ENCODE results near the gene ENO3.

ENO3 gene

DNA sequence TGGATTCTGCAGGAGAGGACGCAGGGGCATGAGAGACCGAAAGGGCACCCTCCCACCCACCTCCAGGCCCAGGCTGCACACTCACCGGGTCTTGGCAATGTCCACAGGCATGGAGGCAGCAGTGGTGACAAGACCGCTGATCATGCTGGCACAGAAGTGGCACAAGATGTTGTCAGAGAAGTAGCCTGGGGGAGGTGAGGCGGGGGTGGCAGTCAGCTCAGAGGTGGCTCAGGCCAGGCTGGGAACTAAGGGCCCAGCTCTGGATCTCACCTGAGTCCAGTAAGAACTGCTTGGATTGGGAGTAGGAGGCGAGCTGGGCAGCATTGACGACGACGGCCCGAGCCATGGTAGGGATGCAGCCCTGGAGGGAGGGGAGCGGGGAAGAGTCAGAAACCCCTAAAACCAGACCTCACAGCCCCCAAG is 12.8 kb upstream of the ENO3 start:
- DNase-seq = no peak

DNA sequence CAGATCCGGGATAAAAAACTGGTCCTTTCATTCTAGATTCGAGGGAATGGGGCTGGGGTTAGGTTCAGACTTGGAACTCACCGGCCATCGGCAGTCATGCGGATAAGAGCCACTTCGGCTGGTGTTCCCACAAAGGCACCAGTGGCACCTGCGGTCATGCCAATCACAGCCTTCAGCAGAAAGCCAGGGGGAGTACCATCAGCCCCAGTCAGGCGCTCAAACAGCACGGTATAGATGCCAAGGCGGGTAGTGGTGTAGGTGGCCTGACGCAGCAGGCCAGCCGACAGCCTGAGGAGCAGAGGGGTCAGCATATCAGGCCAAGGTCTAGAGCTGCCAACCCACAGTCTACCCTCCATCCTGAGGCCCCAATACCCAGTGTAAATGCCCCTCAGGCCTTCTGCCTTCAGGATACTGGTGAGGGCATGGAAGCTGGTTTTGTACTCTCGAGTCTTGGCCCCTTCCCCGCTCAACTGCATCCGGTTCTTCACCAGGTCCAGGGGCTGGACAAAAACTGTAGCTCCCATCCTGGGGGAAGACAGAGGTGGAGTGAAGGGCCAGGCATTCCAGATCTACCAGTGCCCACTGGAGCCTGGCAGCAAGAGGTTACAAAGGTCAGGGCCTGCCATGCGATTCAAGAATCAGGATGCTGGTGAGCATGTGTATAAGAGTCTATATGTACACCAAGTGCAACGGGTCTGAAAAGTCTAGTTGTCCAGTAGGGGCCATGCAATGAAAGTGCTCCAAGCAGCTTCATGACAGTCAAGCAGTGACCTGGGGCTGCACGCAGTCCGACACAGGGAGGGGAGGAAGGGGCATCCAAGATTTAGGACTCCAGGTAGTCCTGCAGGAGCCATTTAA is 12.0 kb upstream of the ENO3 start:
- DNase-seq = no peak

DNA sequence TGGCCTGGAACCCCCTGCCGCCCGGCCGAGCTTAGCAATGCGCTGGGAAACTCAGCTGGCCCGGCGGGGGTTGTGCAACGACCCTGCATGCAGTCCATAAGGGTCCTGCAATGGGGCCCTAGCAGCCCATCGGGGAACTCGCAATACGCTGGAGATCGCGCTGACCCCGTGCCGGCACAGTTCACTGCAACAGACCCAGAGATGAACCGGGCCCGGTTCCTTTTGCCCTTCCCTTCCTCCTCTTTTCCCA is 11.4 kb upstream of the ENO3 start:
- no peak for DNase-seq

DNA sequence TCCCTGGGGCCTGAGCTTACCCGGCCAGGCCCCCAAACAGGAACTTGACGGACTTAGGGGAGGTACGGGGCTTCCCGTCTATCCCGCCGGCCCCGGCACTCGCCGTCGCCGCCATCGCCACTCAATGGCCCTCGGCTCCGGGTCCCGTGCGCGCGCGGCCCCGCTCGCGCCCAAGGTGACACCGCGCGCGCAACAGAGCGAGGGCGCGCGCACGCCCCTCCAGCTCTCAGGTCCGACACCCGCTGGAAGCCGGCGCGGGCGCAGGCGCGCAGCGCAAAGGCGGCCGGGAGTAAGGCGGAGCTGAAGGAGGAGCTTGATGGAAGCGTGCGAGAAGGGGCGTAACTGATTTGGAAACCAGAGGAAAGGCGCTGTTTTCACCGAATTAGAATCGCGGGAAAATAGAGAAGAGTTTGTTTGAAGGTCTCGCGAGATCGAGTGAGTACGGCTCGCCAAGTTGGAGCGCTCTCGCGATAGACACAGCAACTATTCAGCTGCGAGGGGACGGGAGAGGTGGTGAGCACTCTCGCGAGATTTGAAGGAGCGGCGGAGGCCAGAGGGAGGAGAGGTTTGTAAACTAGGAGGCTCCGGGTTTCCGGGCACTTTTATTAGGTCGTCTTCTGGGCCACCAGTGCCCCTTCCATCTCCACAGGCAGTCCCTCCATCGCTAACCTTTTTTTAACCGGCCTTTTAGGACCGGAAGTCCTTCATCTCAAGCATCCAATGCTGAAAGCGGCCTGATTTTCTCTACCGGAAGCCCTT is 10.9 kb upstream of the ENO3 start, which contains the start of the genes RNF167 and SLC25A11:
RNF167 (plus strand) TSS at position 473 of the 759 bp plus-strand sequence. CDS start 642 bp downstream, outside the sequence.
SLC25A11 (minus strand) TSS at position 251 of the 759 bp plus-strand sequence; CDS start at position 115, 136 bp downstream.
- peak; percentile 99 for DNase-seq

DNA sequence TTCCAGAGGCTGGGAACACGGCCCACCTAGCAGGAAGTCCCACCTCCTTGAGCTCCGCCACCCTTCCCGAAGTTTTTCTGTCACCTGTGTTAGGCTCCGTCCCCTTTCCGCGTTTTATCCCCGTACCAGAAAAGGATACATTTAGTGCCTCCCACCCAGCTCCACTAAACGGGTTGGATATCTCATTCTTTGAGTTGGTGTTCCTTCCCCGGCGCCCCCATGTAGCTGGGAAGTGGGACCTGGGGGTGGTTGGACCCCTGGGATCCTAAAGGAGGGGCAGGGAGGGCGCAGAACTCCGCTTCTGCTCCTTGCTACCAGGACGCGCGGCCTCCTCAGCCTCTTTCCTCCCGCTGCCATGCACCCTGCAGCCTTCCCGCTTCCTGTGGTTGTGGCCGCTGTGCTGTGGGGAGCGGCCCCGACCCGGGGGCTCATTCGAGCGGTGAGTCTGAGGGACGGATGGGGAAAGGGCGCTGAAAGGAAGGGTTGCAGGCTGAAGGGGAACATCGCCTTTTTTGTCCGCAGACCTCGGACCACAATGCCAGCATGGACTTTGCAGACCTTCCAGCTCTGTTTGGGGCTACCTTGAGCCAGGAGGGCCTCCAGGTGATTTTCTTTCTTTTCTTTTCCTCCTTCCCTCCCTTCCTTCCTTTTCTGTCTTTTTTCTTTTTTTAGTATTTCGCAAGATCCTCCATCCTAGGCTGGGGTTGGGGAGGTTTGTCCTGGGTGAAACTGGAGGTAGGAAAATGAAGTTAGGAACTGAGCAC is 10.2 kb upstream of the ENO3 start:
- peak; percentile 34 for DNase-seq

DNA sequence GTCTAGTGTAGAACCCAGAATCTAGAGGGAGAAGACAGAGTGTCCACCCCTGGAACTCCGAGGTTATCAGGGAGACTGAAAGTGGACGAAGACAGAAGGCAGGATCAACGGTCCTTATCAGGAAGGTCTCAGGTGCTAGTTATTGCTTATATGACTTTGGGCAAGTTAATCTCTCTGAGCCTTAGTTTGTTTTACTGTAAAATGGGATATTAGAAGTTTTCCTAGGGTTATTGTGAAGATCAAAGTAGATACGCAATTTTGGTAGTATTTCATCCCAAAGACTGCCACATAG is 9.7 kb upstream of the ENO3 start:
- no peak for DNase-seq

DNA sequence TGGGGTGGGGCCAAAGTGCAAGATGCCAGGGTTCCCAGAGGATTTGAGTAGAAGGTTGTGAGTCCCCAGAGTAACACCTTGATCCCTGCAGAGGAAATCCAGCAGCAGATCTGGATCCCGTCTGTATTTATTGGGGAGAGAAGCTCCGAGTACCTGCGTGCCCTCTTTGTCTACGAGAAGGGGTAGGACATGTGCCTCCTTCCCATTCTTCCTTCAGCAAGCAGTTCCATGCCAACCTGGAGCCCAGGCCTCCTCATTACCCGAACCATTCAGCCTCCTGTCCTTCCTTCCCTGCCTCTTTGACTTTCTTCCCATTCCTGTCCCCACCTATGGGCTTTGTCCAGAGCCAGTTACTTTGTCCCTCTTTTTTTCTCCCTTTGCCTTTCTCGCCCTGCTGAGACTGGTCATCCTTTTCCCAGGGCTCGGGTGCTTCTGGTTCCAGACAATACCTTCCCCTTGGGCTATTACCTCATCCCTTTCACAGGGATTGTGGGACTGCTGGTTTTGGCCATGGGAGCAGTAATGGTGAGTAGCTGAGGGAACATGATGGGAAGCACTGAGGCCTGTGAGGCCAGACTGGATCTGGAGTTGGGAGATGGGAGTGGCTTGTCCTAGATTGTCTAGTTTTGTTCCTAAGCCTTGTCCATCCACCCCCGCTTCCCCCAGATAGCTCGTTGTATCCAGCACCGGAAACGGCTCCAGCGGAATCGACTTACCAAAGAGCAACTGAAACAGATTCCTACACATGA is 8.0 kb upstream of the ENO3 start:
- DNase-seq = no peak

DNA sequence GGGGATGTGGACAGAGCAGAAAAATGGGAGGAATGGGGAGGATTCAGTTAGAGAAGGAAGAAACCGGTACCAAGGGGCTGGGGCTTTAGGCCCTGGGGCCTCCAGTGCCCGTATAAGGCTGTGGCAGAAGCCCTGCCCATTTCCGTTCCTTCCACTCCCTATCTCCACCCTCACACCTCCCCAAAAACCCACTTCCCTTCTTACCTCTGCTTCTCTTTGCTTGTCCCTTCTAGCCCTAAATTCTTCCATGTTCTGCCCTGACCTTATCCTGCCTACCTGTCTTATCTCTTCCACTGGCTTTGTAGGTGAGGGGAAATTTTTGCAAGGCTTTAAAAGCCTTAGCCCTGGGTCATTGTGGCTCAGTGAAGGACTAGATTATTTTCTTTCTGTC is 6.8 kb upstream of the ENO3 start:
- peak; percentile 67 for DNase-seq

DNA sequence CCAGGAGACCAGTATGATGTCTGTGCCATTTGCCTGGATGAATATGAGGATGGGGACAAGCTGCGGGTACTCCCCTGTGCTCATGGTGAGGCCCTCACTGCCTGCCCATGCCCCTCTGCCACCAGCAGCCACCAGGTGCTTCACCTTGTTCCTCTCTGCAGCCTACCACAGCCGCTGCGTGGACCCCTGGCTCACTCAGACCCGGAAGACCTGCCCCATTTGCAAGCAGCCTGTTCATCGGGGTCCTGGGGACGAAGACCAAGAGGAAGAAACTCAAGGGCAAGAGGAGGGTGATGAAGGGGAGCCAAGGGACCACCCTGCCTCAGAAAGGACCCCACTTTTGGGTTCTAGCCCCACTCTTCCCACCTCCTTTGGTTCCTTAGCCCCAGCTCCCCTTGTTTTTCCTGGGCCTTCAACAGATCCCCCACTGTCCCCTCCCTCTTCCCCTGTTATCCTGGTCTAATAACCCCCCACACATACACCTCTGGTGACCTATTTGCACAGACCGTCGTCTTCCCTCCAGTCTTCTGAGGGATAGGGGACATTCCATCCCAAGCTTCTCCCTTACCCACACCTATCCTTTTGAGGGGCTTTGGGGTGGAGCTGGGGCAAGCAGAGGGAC is 6.3 kb upstream of the ENO3 start:
- DNase-seq = no peak

DNA sequence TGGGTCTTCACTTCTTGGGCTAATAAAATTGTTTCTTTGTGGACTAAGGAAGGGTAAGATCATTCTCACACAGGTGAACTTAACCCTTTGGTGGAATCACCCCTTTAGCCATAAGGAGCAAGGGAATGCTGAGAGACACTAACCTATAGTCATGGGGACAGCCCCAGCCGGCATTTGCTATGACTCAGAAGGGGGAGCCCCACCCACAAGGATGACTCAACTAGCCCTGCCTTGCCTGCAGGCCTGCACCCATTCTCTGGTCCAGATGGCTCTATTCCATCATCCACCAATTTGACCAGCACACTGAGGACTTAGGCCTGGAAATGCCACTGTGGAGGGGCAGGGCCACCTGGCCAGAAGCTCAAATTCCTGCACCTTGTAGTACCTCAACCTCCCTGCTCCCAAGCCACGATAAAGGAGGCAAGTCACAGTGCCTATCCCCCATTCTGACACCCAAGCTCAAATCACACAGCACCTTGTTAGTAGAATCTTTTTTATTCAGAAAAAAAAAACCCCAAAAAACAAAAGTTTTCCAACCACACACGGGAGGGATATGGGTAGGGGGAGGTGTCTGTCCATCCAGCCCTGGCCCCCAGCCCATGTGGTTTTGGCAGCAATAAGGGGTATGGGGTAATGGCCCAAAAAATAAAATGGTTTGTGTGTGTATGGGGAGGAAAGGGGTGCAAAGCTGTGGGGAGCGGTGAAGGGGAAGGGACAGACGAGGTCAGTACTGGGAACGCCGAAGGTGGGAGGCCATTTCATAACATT is 5.6 kb upstream of the ENO3 start:
- DNase-seq = peak; percentile 61

DNA sequence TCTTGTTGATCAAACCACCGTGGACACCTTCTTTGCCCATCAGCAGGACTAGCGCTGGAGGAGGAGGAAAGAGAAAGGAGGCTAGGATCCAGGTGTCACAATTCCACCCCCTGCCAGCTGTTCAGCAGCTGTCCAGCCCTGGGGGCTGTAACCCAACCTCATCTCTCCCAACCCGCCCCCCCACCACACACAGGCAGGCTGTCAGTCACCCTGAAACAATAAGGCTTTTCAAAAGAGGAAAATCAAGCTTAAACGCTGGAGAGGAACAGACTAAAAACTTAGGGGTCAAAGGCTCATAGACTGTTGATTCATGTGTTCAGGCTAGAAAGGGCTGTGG is 5.0 kb upstream of the ENO3 start:
- DNase-seq = no peak

DNA sequence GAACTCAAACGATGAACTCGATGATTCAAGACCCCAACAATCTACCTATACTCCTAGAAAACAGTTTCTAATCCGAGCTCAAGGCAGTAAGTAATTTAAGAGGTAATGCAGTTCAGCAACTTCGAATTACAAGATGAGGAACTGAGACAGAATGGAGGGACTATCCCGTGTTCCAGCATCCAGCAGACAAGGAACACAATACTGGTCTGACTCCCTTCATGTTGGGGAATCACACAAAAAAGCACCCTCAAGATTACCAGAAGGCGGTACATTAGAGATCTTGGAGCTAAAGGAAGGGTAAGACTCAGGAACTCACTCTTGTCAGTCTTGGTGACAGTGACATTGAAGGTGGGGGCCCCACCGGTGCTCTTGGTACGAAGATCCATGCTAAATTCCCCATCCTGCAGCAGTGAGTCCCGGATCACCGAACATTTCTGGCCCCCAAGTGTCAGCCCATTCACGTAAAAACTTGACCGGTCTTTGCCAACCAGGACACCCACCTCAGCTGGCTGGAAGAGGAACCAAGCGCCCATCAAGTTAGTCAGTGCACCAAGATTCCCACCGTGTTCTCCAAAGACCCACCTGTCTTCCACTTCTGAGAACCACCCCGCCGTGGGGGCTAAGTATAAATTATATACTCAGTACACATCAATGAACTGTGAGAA is 4.5 kb upstream of the ENO3 start:
- DNase-seq = no peak

DNA sequence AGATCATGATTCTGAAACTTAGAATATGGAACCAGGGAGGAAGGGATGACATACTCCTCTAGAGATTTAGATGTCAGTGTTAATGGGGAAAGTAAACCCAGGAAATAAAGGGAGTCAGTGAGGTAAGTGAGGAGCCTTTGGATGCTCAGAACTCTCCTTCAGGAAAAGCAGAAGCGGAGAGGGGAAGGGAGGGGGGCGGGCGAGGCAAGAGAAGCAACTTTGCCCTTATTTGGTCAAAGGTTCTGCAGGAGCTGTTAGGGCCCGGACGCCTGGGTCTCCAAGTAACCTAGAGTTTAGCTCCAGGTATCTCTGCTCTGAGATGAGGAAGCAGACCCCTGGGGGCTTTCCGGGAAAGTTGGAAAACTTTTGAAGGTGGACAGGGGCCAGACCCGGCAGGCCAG is 3.9 kb upstream of the ENO3 start:
- no peak for DNase-seq

DNA sequence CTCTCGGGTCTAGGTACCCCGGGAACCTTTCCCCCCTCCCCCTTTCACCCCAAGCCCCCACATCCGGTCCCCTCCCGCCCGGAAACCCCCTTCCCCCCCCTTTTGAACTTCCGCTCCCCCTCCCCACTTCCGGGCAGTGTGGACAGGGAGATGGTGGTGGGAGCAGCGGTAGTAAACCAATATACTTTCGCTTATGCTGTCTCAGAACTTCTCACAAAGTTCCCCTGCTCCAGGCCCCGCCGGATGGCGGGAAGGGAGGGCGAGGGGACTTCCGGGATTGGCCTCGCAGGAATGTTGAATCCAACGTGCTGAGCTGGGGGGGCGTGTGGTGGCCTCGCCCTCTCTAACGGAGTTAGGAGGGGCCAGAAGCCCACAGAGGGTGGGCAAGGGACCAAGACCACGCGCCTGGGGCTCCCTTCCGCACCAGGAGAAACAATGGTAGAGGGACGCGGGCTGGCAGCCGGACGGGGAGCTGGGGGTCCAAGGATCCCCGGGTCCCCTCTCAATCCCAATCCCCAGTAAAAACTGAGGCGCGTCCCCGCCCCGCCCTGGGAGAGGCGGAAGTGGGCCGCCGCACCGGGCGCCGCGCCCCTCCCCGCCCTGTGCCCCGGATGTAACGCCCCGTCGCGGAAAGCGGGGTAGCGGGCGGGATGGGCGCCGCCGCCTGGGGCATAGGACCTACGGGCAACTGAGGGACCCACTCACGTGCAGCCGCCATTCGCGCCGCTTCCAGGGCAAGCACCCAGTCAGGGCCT is 3.3 kb upstream of the ENO3 start:
- DNase-seq = peak; percentile 63

DNA sequence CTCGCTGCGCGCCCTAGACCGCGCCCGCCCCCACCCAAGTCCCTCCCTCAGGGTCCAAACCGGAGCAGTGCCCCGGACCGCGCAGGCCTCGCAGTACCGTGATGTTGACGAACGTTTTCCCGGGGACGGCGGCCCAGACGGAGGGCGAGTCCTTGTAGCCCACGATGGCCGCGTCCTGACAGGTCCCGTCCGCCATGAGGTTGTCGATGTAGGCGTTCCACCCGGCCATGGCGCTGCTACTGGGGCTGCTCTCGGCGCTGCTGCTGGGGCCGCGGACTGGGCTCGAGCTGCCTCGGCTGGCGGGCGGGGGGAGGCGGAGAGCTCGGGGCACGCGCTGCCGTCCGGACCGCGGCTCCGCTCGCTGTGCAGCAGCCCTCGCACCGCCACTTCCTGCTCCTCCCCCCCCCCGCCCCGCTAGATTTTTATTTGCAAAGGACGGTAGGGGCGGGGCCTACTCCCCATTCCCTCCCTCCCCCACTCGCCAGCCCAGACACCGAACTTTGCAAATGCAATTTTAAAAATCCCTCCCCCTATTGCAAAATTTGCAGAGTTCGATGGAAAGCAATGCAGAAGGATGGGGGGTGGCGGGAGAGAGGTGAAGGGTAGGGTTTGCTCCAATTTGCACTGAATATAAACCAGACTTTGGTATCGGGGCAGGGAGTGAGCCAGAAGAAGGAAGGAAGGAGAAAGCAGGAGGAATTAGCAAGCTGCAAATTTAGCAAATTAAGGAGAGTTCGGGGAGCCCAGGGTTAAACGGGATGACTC is 2.6 kb upstream of the ENO3 start, which contains the start of gene PFN1:
PFN1 (minus strand) TSS at position 365 of the 765 bp plus-strand sequence; CDS start at position 229, 136 bp downstream.
- peak; percentile 91 for DNase-seq

DNA sequence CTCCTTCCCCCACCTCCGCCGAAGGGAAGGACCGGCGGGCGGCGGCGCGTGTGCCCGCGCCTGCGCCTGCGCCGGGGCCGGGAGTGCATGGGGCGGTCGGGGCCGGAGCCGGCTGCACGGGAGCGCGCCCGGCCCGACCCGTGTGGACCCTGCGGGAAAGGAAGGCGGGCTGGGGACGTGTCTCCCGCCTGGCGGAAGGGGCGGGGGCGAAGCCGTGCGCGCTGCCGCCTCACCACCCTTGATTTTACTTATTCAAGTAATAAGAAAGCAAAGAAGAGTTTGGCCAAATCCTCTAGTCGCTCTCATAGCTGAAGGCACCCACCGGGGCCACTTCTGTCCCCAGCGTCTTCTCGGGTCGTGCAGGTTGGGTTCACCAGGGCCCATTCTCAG is 2.0 kb upstream of the ENO3 start:
- peak; percentile 77 for DNase-seq

DNA sequence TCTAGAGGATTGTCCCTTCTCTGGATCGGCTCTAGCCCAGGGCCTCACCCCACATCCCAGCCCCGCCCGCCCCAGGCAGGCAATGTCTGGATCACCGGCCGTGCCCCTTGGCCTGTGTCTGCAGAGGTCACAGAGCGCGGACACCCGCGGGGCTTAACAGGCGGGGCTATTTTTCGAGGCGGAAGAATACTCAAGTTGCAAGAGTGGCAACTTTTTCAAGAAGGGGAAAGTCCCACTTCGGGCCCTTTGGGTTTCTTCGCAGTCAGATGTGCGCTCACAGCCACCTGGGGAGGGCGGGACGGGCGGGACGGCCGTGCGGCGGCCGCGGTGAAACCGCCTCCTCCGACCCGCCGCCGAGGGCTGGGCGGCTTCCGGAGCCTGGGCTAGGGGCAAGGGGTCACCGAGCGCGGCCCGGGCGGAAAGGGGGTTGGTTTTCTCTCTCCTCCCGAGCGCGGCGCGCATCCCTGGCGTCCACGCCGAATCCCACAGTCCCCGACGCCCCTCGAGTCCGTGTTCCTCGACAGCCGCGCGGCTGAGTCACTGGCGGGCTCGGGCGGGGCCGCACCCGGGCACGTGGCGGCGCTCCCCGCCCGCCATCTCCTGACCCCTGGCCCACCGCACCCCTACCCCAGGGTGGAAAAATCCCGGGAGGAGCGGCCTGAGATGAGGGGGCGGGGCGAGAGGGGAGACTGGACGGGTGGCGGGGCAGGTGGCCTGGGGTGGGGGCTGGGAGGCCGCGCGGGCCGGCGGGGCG is 1.4 kb upstream of the ENO3 start:
- peak; percentile 82 for DNase-seq

DNA sequence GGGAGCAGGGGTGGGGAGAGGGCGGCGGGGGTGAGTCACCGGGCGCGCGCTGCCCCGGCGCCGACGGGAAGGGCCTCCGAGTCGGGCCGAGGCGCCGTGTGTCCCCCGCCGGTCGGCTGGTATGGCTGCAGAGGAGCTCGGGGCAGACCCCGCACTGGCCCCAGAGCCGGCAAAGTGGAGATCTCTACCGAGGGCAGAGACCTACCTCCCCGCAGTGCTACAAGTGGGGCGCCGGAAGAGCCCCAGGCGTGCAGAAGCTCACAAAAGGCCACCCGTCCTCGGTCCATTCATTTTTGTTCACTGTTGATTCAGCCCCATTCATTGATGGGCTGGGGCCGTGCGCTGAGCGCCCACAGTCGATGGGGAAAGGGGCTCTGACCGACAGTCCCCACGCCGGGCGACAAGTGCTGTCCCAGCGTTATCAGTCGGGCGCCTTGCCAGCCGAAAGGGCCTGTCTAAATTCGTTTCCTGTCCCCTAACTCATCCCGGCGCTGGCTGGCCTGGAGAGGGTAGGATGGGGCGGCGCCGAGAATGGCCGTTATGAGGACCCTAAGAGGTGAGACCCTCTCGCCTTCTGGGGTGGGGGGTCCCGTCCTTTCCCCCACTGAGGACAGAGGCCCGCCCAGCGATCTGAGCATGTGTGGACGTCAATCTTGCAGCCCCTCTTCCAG is 709 bp upstream of the ENO3 start:
- DNase-seq = no peak

Data from central memory CD4-positive, alpha-beta T cell (primary cell).